ENCODE results near the gene XYLT1.

DNA sequence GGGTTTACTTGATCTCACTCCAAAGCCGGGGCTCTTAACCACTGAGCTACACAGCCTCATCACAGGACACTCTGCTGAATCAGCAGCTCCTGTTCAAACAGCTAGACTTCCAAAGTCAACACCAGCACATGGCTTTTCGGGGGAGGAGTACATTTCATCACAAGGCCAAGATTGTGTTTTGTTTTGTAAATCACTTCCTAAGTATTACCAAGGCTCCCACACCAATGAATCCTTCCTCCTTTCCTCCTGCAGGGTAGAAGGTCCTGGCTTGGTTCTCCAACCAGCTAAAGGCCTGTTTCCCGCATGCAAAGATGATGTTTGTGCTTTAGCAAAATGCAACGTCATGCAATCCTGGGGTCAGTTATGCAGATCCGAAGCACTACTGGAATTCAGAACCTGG, 152.5 kb downstream of the XYLT1 start:
- TF ChIP-seq EZH2 (IDR thresholded peaks at IDR 0.05; ENCODE audit: low read depth) (no peak), CTCF (conservative IDR thresholded peaks at IDR 0.05) (no peak)

All from PC-9 (cell line).